ENCODE measurements around the gene ACMSD. TPM values are rescaled to one million over a fixed set of nuclear protein-coding genes. Genes with fewer than 3 reads are reported as not detected.
A peak's percentile ranks its signal among the peaks of the same experiment; 100 is the strongest.
"Not testable (repeated sequence)": the region's sequence is repeated elsewhere in the genome, so short reads cannot be mapped to it uniquely, and the experiment has no call there.

ACMSD gene
- total and polyA plus RNA-seq, 2 experiments from 2014 or later: 0.46 TPM; not detected in 1

GRCh38 chr2:134823431-134823830, 15.0 kb upstream of the ACMSD start:
- no peaks in the 10 kb centered on the region for H3K36me3 ChIP-seq
- H3K4me1 ChIP-seq (ENCODE audit: low read depth): no peaks in the 10 kb centered on the region
- no peak overlapping the region for H3K27ac ChIP-seq
- no peaks in the 10 kb centered on the region for H3K27me3 ChIP-seq
- DNase-seq (ENCODE audit: low read depth in 1 of 2, low spot score in 1 of 2): no peak
- no peak overlapping the region for H3K4me3 ChIP-seq
- H3K9me3 ChIP-seq (ENCODE audit: low read depth): no peaks in the 10 kb centered on the region
- no peak for TF ChIP-seq CTCF (IDR thresholded peaks at IDR 0.05; ENCODE audit: low read depth, low read length)

GRCh38 chr2:134823832-134824231, 14.6 kb upstream of the ACMSD start:
- DNase-seq (ENCODE audit: low read depth in 1 of 2, low spot score in 1 of 2): no peak
- H3K27me3 ChIP-seq: no peaks in the 10 kb centered on the region
- no peak overlapping the region for H3K27ac ChIP-seq
- no peak for TF ChIP-seq CTCF (IDR thresholded peaks at IDR 0.05; ENCODE audit: low read depth, low read length)
- H3K4me3 ChIP-seq: no peak overlapping the region
- no peaks in the 10 kb centered on the region for H3K36me3 ChIP-seq
- H3K9me3 ChIP-seq (ENCODE audit: low read depth): no peaks in the 10 kb centered on the region
- no peaks in the 10 kb centered on the region for H3K4me1 ChIP-seq (ENCODE audit: low read depth)

GRCh38 chr2:134825716-134826115, 12.7 kb upstream of the ACMSD start:
- not testable (repeated sequence) for H3K27me3 ChIP-seq; DNase-seq (ENCODE audit: low read depth in 1 of 2, low spot score in 1 of 2); H3K27ac ChIP-seq; H3K9me3 ChIP-seq (ENCODE audit: low read depth); H3K4me3 ChIP-seq; H3K4me1 ChIP-seq (ENCODE audit: low read depth); H3K36me3 ChIP-seq

GRCh38 chr2:134835471-134835870, 2.9 kb upstream of the ACMSD start:
- no peaks in the 10 kb centered on the region for H3K9me3 ChIP-seq (ENCODE audit: low read depth)
- DNase-seq (ENCODE audit: low read depth in 1 of 2, low spot score in 1 of 2): no peak
- no peak for TF ChIP-seq CTCF (IDR thresholded peaks at IDR 0.05; ENCODE audit: low read depth, low read length)
- H3K4me1 ChIP-seq (ENCODE audit: low read depth): no peaks in the 10 kb centered on the region
- no peak overlapping the region for H3K27ac ChIP-seq
- H3K36me3 ChIP-seq: no peaks in the 10 kb centered on the region
- no peaks in the 10 kb centered on the region for H3K27me3 ChIP-seq
- H3K4me3 ChIP-seq: no peak overlapping the region

GRCh38 chr2:134836986-134837385, 1.4 kb upstream of the ACMSD start:
- Histone ChIP-seq H3K9me3 (ENCODE audit: low read depth) (no peaks in the 10 kb centered on the region), H3K4me3 (no peak overlapping the region), H3K27ac (no peak overlapping the region), H3K36me3 (no peaks in the 10 kb centered on the region), H3K4me1 (ENCODE audit: low read depth) (no peaks in the 10 kb centered on the region), H3K27me3 (no peaks in the 10 kb centered on the region)
- TF ChIP-seq CTCF (IDR thresholded peaks at IDR 0.05; ENCODE audit: low read depth, low read length): no peak
- peak in 1 of 2 donors; percentile 67 for DNase-seq (ENCODE audit: low read depth in 1 of 2, low spot score in 1 of 2)

- H3K9me3 ChIP-seq (ENCODE audit: low read depth): no peaks in the 10 kb centered on the region
- no peaks in the 10 kb centered on the region for H3K27me3 ChIP-seq
- DNase-seq (ENCODE audit: low read depth in 1 of 2, low spot score in 1 of 2): no peak
- H3K36me3 ChIP-seq: no peaks in the 10 kb centered on the region
- H3K4me3 ChIP-seq: no peak overlapping the region
- no peaks in the 10 kb centered on the region for H3K4me1 ChIP-seq (ENCODE audit: low read depth)
- no peak for TF ChIP-seq CTCF (IDR thresholded peaks at IDR 0.05; ENCODE audit: low read depth, low read length)
- H3K27ac ChIP-seq: no peak overlapping the region
These were observed 1.2 kb downstream of the ACMSD start for GRCh38 chr2:134839649-134840048.
